Panc1 (cell line): ENCODE measurements around the gene HELZ. TPM values are rescaled to one million over a fixed set of nuclear protein-coding genes. Genes with fewer than 3 reads are reported as not detected.

Experiments
- ATAC-seq: fragments of 200-7000 bp; cut with Tn5 transposase; 2 replicates; pipeline ENCODE4 v1.9.1; 2020; ENCODE audit warnings: mild to moderate bottlenecking, moderate library complexity
- BruUV-seq: library from RNA; stranded (reverse); fragments of 400-500 nt; replicated peaks from 2 replicates; lab custom pipeline; 2021; lab: Mats Ljungman, UMichigan
- CTCF ChIA-PET: fragments of 300-600 bp; sonication (Branson Sonifier 250); formaldehyde crosslinking; loops from one replicate; lab custom pipeline; 2022; ENCODE audit warnings: antibody characterized with exemption; lab: Charles Lee
- POLR2A ChIA-PET: fragments of 300-600 bp; sonication (Branson Sonifier 250); formaldehyde crosslinking; loops from one replicate; lab custom pipeline; 2022; ENCODE audit warnings: antibody characterized with exemption; lab: Charles Lee
- DNase-seq: peaks from one replicate; pipeline ENCODE4 v3.0.0-alpha.2; 2010; ENCODE audit warnings: low read depth, low spot score
- H3K27ac ChIP-seq: 2 replicates; pipeline ENCODE4 v1.5.1; 2011; ENCODE audit warnings: mild to moderate bottlenecking, low read length, inconsistent platforms
- H3K27me3 ChIP-seq: fragments of 200-500 bp; sonication (Bioruptor generic); 2 replicates; pipeline ENCODE4 v1.6.0; 2014; ENCODE audit warnings: low read length, inconsistent platforms; ENCODE audit not compliant: control insufficient read depth, insufficient read depth
- H3K36me3 ChIP-seq: fragments of 200-500 bp; sonication (Bioruptor generic); 2 replicates; pipeline ENCODE4 v1.5.1; 2014; ENCODE audit warnings: inconsistent platforms, mild to moderate bottlenecking, low read length, moderate library complexity; ENCODE audit not compliant: control insufficient read depth, insufficient read depth
- H3K4me1 ChIP-seq: 2 replicates; pipeline ENCODE4 v1.5.1; 2011; ENCODE audit warnings: inconsistent platforms, mild to moderate bottlenecking, low read length, moderate library complexity; ENCODE audit not compliant: control insufficient read depth, insufficient read depth
- H3K4me3 ChIP-seq, 2 experiments: 2 replicates each; pipeline ENCODE4 v1.5.1; 2011 to 2012; ENCODE audit warnings: low read depth in 2 of 2, low read length in 2 of 2, mild to moderate bottlenecking in 2 of 2, inconsistent platforms in 1 of 2, moderate library complexity in 1 of 2
- H3K9me3 ChIP-seq: fragments of 200-500 bp; sonication (Bioruptor generic); 2 replicates; pipeline ENCODE4 v1.5.1; 2014; ENCODE audit warnings: low read depth, mild to moderate bottlenecking, inconsistent platforms, low read length, moderate library complexity; ENCODE audit not compliant: control insufficient read depth, insufficient read depth
- CTCF ChIP-seq: fragments of 450-650 bp; IDR thresholded peaks from 2 replicates; pipeline ENCODE4 v1.5.1; 2017; ENCODE audit warnings: mild to moderate bottlenecking
- POLR2AphosphoS5 ChIP-seq: IDR thresholded peaks from 2 replicates; pipeline ENCODE4 v1.6.1; 2012; ENCODE audit warnings: mild to moderate bottlenecking, low read depth, low read length, moderate library complexity
- REST ChIP-seq, 2 experiments: IDR thresholded peaks; 2 replicates each; pipeline ENCODE4 v1.6.1; 2011 to 2012; ENCODE audit warnings: low read depth in 2 of 2, control low read depth in 1 of 2, low read length in 1 of 2, mild to moderate bottlenecking in 1 of 2, moderate library complexity in 1 of 2; ENCODE audit not compliant: insufficient read depth in 1 of 2
- SIN3A ChIP-seq: IDR thresholded peaks from 2 replicates; pipeline ENCODE4 v1.6.1; 2012; ENCODE audit warnings: low read depth, mild to moderate bottlenecking, low read length, moderate library complexity, borderline replicate concordance; ENCODE audit not compliant: insufficient read depth
- TCF7L2 ChIP-seq: IDR thresholded peaks from 2 replicates; pipeline ENCODE4 v1.6.1; 2011; ENCODE audit warnings: mild to moderate bottlenecking, low read depth, low read length, inconsistent platforms
- in situ Hi-C: cut with HindIII; loops from 2 replicates; pipeline ENCODE4 v1.10.0; 2016; ENCODE audit warnings: low sequenced_read_pairs, low pct_unique_long_range_greater_than_20kb
- intact Hi-C: fragments of 100-400 bp; cut with micrococcal nuclease; formaldehyde crosslinking; loops from one replicate; pipeline ENCODE4 v1.10.0; 2022; ENCODE audit not compliant: unreplicated experiment
- total RNA-seq: library from RNA; stranded (reverse); gene quantifications from one replicate; pipeline ENCODE4 v1.2.1, GENCODE V29; 2021; ENCODE audit not compliant: unreplicated experiment

HELZ gene
- total RNA-seq, 1 experiment from 2014 or later = 15.0 TPM

- BruUV-seq = no TSS peak
- ChIA-PET CTCF (no interaction called here), POLR2A (no interaction called here)
- ATAC-seq (no peak), DNase-seq (no peak)
- H3K27ac ChIP-seq = no peak overlapping the region
- in situ Hi-C loops (no loop called here), intact Hi-C loops (no loop called here)
- peaks cover 3% of the 10 kb centered on the region; the same call in 1 of the 2 replicates for H3K36me3 ChIP-seq
- H3K9me3 ChIP-seq = no peaks in the 10 kb centered on the region
- no peak overlapping the region for H3K4me3 ChIP-seq
- no peaks in the 10 kb centered on the region for H3K27me3 ChIP-seq
- no peak for TF ChIP-seq POLR2AphosphoS5
- TF ChIP-seq CTCF = no peak
- TF ChIP-seq REST (IDR thresholded peaks at IDR 0.05; ENCODE audit: insufficient read depth in 1 of 2, low read depth in 2 of 2, low read length in 1 of 2) = no peak
- no peak for TF ChIP-seq SIN3A
- TF ChIP-seq TCF7L2 = no peak
- H3K4me1 ChIP-seq = no peaks in the 10 kb centered on the region
These were observed 134.4 kb downstream of the HELZ start for GRCh38 chr17:67110619-67111018.

DNA sequence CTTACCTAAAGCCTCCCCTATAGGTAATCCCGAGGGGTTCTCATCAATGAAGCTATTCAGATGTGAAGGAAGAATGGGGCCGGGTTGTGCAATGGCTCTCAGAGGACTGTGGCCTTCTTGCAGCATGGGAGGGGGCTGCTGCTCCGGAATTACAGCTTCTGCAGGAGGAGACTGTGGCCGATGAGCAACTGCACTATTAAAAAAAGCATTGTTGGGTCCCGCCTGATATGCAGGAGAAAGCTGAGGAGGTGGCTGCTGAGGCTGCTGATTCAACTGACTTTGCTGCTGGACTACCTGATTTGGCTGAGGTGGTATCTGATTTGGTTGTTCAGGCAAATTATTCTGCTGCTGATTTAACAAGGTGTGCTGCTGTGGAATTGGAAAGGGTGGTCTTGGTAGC, 135.9 kb downstream of the HELZ start:
- Histone ChIP-seq H3K4me3 (no peak overlapping the region), H3K27me3 (no peaks in the 10 kb centered on the region), H3K9me3 (no peaks in the 10 kb centered on the region), H3K4me1 (no peaks in the 10 kb centered on the region), H3K36me3 (peaks cover 3% of the 10 kb centered on the region; the same call in 1 of the 2 replicates), H3K27ac (no peak overlapping the region)
- POLR2A ChIA-PET = no interaction called here
- DNase-seq (no peak), ATAC-seq (no peak)
- TF ChIP-seq REST (IDR thresholded peaks at IDR 0.05; ENCODE audit: insufficient read depth in 1 of 2, low read depth in 2 of 2, low read length in 1 of 2) (no peak), POLR2AphosphoS5 (no peak), SIN3A (no peak), TCF7L2 (no peak), CTCF (no peak)
- CTCF ChIA-PET = no interaction called here
- in situ Hi-C loops = no loop called here
- no TSS peak for BruUV-seq
- intact Hi-C loops = no loop called here
